Measurements from ENCODE around the gene SPECC1.
"Not testable (repeated sequence)": the region's sequence is repeated elsewhere in the genome, so short reads cannot be mapped to it uniquely, and the experiment has no call there.

Gene SPECC1

GRCh38 chr17:20010099-20010863, 1.1 kb downstream of the SPECC1 start:
- no peaks in the 10 kb centered on the region for H3K9me2 ChIP-seq (replicated peaks; ENCODE audit: control insufficient read depth, low read length)
- H3F3A ChIP-seq (ENCODE audit: control insufficient read depth, insufficient read depth), result peaks cover 5% of the 10 kb centered on the region; the same call in 1 of the 2 replicates
- no peaks in the 10 kb centered on the region for H3K79me2 ChIP-seq (ENCODE audit: control insufficient read depth, low read length)
- H3K27ac ChIP-seq (ENCODE audit: low read depth, low read length), result no peak overlapping the region
- H3K4me2 ChIP-seq (ENCODE audit: low read length), result peak overlapping the region; percentile 78
- peaks cover 17% of the 10 kb centered on the region for H3K4me1 ChIP-seq (ENCODE audit: control insufficient read depth, low read length)
- H4K20me1 ChIP-seq (ENCODE audit: control insufficient read depth, insufficient read depth, low read depth, low read length), result no peaks in the 10 kb centered on the region
- no peaks in the 10 kb centered on the region for H3K36me3 ChIP-seq (ENCODE audit: control insufficient read depth, low read length)
- peaks cover 37% of the 10 kb centered on the region for H3K27me3 ChIP-seq (ENCODE audit: control insufficient read depth, low read length)
- H3K4me3 ChIP-seq (ENCODE audit: low read length), result peak overlapping the region; percentile 70
- H3K9me3 ChIP-seq (ENCODE audit: control insufficient read depth, insufficient read depth, low read length), result no peaks in the 10 kb centered on the region
- TF ChIP-seq EZH2phosphoT487 (IDR thresholded peaks at IDR 0.05; ENCODE audit: borderline replicate concordance, low read length) (no peak), CTCF (IDR thresholded peaks at IDR 0.05; ENCODE audit: low read depth, low read length, poor library complexity, severe bottlenecking) (peak; percentile 32)

- Histone ChIP-seq H3K9me2 (replicated peaks; ENCODE audit: control insufficient read depth, low read length) (no peaks in the 10 kb centered on the region), H3K4me1 (ENCODE audit: control insufficient read depth, low read length) (peaks cover 17% of the 10 kb centered on the region), H3K36me3 (ENCODE audit: control insufficient read depth, low read length) (no peaks in the 10 kb centered on the region), H3K9me3 (ENCODE audit: control insufficient read depth, insufficient read depth, low read length) (no peaks in the 10 kb centered on the region), H3K79me2 (ENCODE audit: control insufficient read depth, low read length) (no peaks in the 10 kb centered on the region), H4K20me1 (ENCODE audit: control insufficient read depth, insufficient read depth, low read depth, low read length) (no peaks in the 10 kb centered on the region), H3K4me3 (ENCODE audit: low read length) (no peak overlapping the region), H3F3A (ENCODE audit: control insufficient read depth, insufficient read depth) (peaks cover 5% of the 10 kb centered on the region; the same call in 1 of the 2 replicates), H3K27ac (ENCODE audit: low read depth, low read length) (no peak overlapping the region), H3K4me2 (ENCODE audit: low read length) (no peak overlapping the region), H3K27me3 (ENCODE audit: control insufficient read depth, low read length) (peaks cover 37% of the 10 kb centered on the region)
- TF ChIP-seq CTCF (IDR thresholded peaks at IDR 0.05; ENCODE audit: low read depth, low read length, poor library complexity, severe bottlenecking) (no peak), EZH2phosphoT487 (IDR thresholded peaks at IDR 0.05; ENCODE audit: borderline replicate concordance, low read length) (no peak)
These were observed 1.8 kb downstream of the SPECC1 start for GRCh38 chr17:20010936-20011335.

GRCh38 chr17:20012017-20012536, 2.9 kb downstream of the SPECC1 start:
- no peaks in the 10 kb centered on the region for H3K9me2 ChIP-seq (replicated peaks; ENCODE audit: control insufficient read depth, low read length)
- H3K27me3 ChIP-seq (ENCODE audit: control insufficient read depth, low read length), result peaks cover 31% of the 10 kb centered on the region
- TF ChIP-seq EZH2phosphoT487 (IDR thresholded peaks at IDR 0.05; ENCODE audit: borderline replicate concordance, low read length), result no peak
- TF ChIP-seq CTCF (IDR thresholded peaks at IDR 0.05; ENCODE audit: low read depth, low read length, poor library complexity, severe bottlenecking), result no peak
- no peaks in the 10 kb centered on the region for H3K36me3 ChIP-seq (ENCODE audit: control insufficient read depth, low read length)
- H3K4me2 ChIP-seq (ENCODE audit: low read length), result no peak overlapping the region
- no peaks in the 10 kb centered on the region for H3K9me3 ChIP-seq (ENCODE audit: control insufficient read depth, insufficient read depth, low read length)
- peaks cover 17% of the 10 kb centered on the region for H3K4me1 ChIP-seq (ENCODE audit: control insufficient read depth, low read length)
- no peaks in the 10 kb centered on the region for H3K79me2 ChIP-seq (ENCODE audit: control insufficient read depth, low read length)
- no peak overlapping the region for H3K4me3 ChIP-seq (ENCODE audit: low read length)
- H4K20me1 ChIP-seq (ENCODE audit: control insufficient read depth, insufficient read depth, low read depth, low read length), result no peaks in the 10 kb centered on the region
- H3K27ac ChIP-seq (ENCODE audit: low read depth, low read length), result no peak overlapping the region
- H3F3A ChIP-seq (ENCODE audit: control insufficient read depth, insufficient read depth), result peaks cover 5% of the 10 kb centered on the region; the same call in 1 of the 2 replicates

- H3K36me3 ChIP-seq (ENCODE audit: control insufficient read depth, low read length); H3K27ac ChIP-seq (ENCODE audit: low read depth, low read length): not testable (repeated sequence)
These were observed 7.4 kb downstream of the SPECC1 start for GRCh38 chr17:20016475-20016992.

More at GRCh38 chr17:20016475-20016992, 7.4 kb downstream of the SPECC1 start:
- not testable (repeated sequence) for H3K4me2 ChIP-seq (ENCODE audit: low read length); H3K4me1 ChIP-seq (ENCODE audit: control insufficient read depth, low read length); H3K9me3 ChIP-seq (ENCODE audit: control insufficient read depth, insufficient read depth, low read length); H3K4me3 ChIP-seq (ENCODE audit: low read length); H3K79me2 ChIP-seq (ENCODE audit: control insufficient read depth, low read length); H3K9me2 ChIP-seq (replicated peaks; ENCODE audit: control insufficient read depth, low read length); H3F3A ChIP-seq (ENCODE audit: control insufficient read depth, insufficient read depth); H4K20me1 ChIP-seq (ENCODE audit: control insufficient read depth, insufficient read depth, low read depth, low read length); H3K27me3 ChIP-seq (ENCODE audit: control insufficient read depth, low read length)
